Skeletal muscle satellite cell (primary cell): Measurements from ENCODE around the gene OR12D2. TPM values are rescaled to one million over a fixed set of nuclear protein-coding genes. Genes with fewer than 3 reads are reported as not detected.
"Not testable (repeated sequence)": the region's sequence is repeated elsewhere in the genome, so short reads cannot be mapped to it uniquely, and the experiment has no call there.

Experiments
- H3K27me3 ChIP-seq: 2 replicates; pipeline ENCODE4 v1.7.0; 2013; ENCODE audit warnings: low read length; ENCODE audit not compliant: control insufficient read depth, insufficient read depth
- H3K36me3 ChIP-seq: 2 replicates; pipeline ENCODE4 v1.7.0; 2013; ENCODE audit warnings: mild to moderate bottlenecking, control low read depth, low read length; ENCODE audit not compliant: insufficient read depth
- H3K4me1 ChIP-seq: 2 replicates; pipeline ENCODE4 v1.7.0; 2013; ENCODE audit warnings: low read length; ENCODE audit not compliant: control insufficient read depth, insufficient read depth
- H3K4me2 ChIP-seq: 2 replicates; pipeline ENCODE4 v1.7.0; 2013; ENCODE audit warnings: mild to moderate bottlenecking, low read length
- H3K4me3 ChIP-seq: 2 replicates; pipeline ENCODE4 v1.7.0; 2013; ENCODE audit warnings: low read length
- H3K9ac ChIP-seq: 2 replicates; pipeline ENCODE4 v1.7.0; 2013; ENCODE audit warnings: mild to moderate bottlenecking, low read depth, low read length, moderate library complexity
- H3K9me3 ChIP-seq: replicated peaks from 2 replicates; pipeline ENCODE4 v1.7.0; 2013; ENCODE audit warnings: mild to moderate bottlenecking, control low read depth, low read length
- total RNA-seq: library from RNA; depleted of rRNA; stranded (reverse); fragments of >200 nt; gene quantifications from 2 replicates; pipeline ENCODE4 v1.2.3, GENCODE V29; 2012; rRNA removed

Gene OR12D2, protein sequence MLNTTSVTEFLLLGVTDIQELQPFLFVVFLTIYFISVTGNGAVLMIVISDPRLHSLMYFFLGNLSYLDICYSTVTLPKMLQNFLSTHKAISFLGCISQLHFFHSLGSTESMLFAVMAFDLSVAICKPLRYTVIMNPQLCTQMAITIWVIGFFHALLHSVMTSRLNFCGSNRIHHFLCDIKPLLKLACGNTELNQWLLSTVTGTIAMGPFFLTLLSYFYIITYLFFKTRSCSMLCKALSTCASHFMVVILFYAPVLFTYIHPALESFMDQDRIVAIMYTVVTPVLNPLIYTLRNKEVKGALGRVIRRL
- not detected in 2 replicates for total RNA-seq

DNA sequence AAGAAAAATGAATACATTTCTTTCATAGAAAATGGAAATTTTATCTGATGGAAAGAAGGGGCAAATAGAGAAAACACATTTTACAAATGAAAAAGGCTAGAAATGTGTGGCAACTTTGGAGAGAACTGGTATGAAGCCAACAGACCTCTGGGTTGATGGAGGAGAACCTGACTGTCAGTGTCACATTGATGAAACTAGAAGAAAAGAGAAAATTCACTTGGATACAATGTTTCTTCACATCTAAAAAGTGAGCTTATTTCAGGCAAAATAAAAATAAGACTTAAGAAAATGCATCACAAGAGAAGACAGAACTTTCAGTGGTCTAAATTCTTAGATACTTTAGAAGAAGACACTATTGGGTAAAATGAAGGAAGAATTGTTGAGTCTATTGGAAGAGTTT, at the start of gene OR12D2:
Gene OR12D2, plus strand, starts transcription at position 301 of the 400 bp plus-strand sequence. CDS start 1,069 bp downstream, outside the sequence.
- Histone ChIP-seq H3K4me3 (no peak within 1 kb of the TSS), H3K4me1 (no peaks in the 10 kb centered on the region), H3K9ac (no peak within 1 kb of the TSS), H3K9me3 (no peaks in the 10 kb centered on the region), H3K4me2 (no peak within 1 kb of the TSS), H3K36me3 (no peaks in the 10 kb centered on the region), H3K27me3 (no peaks in the 10 kb centered on the region)

DNA sequence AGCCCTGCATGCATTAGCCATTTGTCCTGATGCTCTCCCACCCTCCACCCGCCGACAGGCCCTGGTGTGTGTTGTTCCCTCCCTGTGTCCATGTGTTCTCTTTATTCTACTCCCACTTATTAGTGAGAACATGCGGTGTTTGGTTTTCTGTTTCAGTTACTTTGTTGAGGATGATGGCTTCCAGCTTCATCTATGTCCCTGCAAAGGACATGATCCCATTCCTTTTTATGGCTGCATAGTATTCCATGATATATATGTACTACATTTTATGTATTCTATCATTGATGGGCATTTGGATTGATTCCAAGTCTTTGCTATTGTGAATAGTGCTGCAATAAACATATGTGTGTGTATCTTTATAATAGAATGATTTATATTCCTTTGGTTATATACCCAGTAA, 46.1 kb upstream of the OR12D2 start:
- H3K4me2 ChIP-seq, H3K9me3 ChIP-seq, H3K27me3 ChIP-seq, H3K36me3 ChIP-seq, H3K4me3 ChIP-seq, H3K4me1 ChIP-seq, H3K9ac ChIP-seq: not testable (repeated sequence)

DNA sequence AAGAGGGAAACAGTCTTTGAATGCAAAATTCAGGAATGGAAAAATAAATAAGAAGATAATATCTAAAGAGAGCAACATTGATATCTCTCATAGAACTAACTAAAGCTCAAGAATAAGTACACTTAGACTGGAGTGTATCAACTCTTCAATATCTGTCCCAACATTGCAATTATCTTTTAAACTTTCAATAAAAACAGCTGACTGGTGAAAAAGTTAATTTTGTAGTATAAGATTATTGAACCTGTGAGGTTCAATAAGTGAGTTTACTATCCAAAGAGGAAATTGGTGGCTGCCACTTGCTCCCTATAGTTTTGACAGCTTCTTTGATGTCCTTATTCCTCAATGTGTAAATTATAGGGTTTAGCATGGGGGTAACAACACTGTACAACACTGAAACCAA, 40.5 kb upstream of the OR12D2 start:
- Histone ChIP-seq H3K4me2 (no peak overlapping the region), H3K9me3 (no peaks in the 10 kb centered on the region), H3K4me3 (no peak overlapping the region), H3K27me3 (no peaks in the 10 kb centered on the region), H3K4me1 (no peaks in the 10 kb centered on the region), H3K36me3 (no peaks in the 10 kb centered on the region), H3K9ac (no peak overlapping the region)

DNA sequence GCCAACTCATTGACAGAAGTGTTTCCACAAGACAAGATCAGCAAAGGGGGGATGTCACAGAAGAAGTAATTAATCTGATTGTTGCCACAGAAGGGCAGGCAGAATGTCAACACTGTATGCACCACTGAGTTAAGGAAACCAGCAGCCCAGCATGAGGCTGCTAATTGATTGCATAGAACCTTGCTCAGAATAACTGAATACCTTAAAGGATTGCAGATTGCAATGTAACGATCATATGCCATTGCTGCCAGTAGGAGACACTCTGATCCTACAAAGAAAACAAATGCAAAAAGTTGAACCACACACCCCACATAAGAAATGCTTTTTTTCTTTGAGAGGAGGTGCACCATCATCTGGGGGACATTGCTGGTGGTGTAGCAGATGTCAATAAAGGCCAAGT, 39.8 kb upstream of the OR12D2 start:
- Histone ChIP-seq H3K9me3 (no peaks in the 10 kb centered on the region), H3K9ac (no peak overlapping the region), H3K27me3 (no peaks in the 10 kb centered on the region), H3K4me2 (no peak overlapping the region), H3K36me3 (no peaks in the 10 kb centered on the region), H3K4me1 (no peaks in the 10 kb centered on the region), H3K4me3 (no peak overlapping the region)

DNA sequence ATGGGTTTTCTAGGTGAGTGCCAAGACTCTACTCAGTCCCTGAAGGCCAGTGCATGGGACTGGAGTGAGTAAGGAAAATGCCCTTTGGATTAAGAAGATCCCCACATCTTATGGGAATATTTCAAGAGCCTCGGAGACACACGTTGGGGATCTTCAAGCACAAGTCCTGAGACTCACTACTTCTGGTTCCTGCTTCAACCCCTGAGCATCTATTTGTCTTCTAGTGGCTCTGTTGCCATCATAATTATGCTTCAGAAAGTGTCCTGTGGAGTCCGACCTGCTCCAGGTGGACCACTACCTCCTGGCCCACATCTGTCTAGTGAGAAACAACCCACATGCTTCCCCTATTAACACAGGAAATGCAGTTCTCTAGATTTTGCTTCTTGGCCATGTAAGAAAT, 26.7 kb upstream of the OR12D2 start, which contains the start of gene OR5V1:
Gene OR5V1, minus strand, starts transcription at position 101 of the 400 bp plus-strand sequence. CDS start 12,670 bp downstream, outside the sequence.
- no peaks in the 10 kb centered on the region for H3K27me3 ChIP-seq
- no peaks in the 10 kb centered on the region for H3K4me1 ChIP-seq
- H3K4me3 ChIP-seq = no peak within 1 kb of the TSS
- no peaks in the 10 kb centered on the region for H3K36me3 ChIP-seq
- no peak within 1 kb of the TSS for H3K9ac ChIP-seq
- H3K9me3 ChIP-seq = no peaks in the 10 kb centered on the region
- H3K4me2 ChIP-seq = no peak within 1 kb of the TSS

DNA sequence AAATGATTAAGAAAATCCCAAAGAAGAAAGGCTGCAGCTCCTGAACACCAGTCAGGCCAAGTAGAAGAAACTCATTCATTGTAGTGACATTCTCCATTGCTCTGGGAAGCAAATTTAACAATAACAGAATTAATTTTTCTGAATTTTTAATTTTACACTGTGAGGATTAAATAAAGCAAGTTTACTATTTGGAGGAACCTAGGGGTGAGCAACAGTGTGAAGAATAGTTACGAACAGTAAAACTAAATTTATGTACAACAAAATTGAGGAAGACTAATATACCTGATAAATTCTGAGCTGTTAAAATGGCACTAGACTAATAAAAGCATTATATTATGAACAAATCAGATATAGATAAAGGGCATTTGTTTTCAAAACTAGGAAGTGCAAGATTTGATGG, 20.2 kb upstream of the OR12D2 start, which contains the start of gene OR12D3:
Gene OR12D3, minus strand, starts transcription at position 101 of the 400 bp plus-strand sequence. Its CDS starts 4 bp downstream, at position 97.
- H3K4me3 ChIP-seq = no peak within 1 kb of the TSS
- no peak within 1 kb of the TSS for H3K9ac ChIP-seq
- no peaks in the 10 kb centered on the region for H3K27me3 ChIP-seq
- H3K36me3 ChIP-seq = no peaks in the 10 kb centered on the region
- no peaks in the 10 kb centered on the region for H3K4me1 ChIP-seq
- no peak within 1 kb of the TSS for H3K4me2 ChIP-seq
- H3K9me3 ChIP-seq = no peaks in the 10 kb centered on the region

DNA sequence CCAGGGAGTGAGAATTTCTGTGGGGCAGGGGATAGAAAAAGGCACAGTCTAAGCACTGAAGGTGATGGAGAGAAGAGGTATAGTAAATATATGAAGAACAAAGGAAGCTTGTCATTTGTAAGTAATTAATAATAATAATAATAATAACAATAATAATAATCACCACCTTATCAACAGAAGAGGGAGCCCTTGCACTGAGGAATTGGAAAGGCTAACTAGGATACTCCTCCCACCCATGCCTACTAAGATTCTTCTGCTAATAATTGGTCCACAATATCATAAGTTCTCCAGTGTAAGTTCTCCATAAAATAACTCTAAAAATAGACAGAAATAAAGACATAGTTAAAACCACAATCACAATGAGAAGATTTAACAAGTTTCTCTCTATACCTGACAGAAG, 19.4 kb upstream of the OR12D2 start:
- H3K9ac ChIP-seq = no peak overlapping the region
- no peaks in the 10 kb centered on the region for H3K9me3 ChIP-seq
- H3K4me3 ChIP-seq = no peak overlapping the region
- no peaks in the 10 kb centered on the region for H3K36me3 ChIP-seq
- H3K4me2 ChIP-seq = no peak overlapping the region
- H3K4me1 ChIP-seq = no peaks in the 10 kb centered on the region
- H3K27me3 ChIP-seq = no peaks in the 10 kb centered on the region

DNA sequence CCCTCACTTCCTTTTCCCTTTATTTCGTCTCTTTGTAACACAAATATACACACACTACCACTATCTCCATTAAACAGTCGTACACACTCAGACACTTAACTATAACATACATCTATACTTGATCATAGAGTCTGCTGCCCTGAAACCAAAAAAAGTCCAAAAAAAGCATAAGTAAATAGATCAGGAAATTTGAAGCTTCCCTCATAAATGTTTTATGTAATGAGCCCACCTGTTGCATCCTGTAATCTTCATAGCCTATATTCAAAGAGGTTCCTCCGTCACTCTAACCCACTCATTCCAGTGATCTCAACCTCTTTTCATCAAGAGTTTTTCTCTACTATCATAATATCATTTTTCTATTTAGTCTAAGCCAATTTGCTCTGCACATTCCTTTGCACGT, 6.9 kb upstream of the OR12D2 start:
- no peaks in the 10 kb centered on the region for H3K36me3 ChIP-seq
- H3K4me3 ChIP-seq = no peak overlapping the region
- H3K9me3 ChIP-seq = no peaks in the 10 kb centered on the region
- H3K9ac ChIP-seq = no peak overlapping the region
- no peaks in the 10 kb centered on the region for H3K27me3 ChIP-seq
- H3K4me2 ChIP-seq = no peak overlapping the region
- H3K4me1 ChIP-seq = no peaks in the 10 kb centered on the region

DNA sequence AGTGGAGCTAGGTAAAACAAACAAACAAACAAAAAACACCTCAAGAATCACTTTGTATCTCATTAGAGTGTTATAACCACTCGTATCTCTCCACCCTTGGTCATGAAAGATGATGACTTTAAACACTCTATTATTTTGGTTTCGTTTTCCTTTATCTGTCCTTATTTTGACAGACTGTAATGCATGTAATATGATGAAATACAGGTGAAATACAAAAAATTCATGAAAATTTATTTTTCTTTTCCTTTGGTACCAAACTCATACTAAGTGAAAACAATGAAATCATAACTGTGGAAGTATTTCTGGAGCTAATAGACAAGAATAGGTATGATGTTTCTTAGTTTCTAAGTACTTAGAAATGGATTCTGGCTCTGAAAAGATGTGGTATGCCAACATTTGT, 4.1 kb downstream of the OR12D2 start:
- no peaks in the 10 kb centered on the region for H3K36me3 ChIP-seq

DNA sequence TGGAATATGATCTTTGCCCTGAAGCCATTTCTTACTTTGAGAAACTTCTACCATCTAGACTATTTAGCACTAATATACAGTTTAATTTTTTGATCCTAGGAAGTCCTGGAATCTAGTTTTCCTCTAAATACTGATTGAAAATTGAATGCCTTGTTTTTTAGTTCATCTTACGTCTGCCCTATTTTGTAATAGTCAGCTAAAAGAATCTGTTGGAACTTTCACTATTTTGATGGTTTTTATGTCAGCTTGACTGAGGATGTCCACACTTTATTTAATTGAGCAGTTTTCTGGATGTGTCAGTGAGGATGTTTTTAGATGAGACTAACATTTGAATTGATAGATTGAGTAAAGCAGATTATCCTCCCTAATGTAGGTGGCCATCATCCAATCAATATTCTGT, 8.4 kb downstream of the OR12D2 start:
- no peak overlapping the region for H3K9ac ChIP-seq
- H3K4me3 ChIP-seq = no peak overlapping the region
- no peaks in the 10 kb centered on the region for H3K4me1 ChIP-seq
- no peaks in the 10 kb centered on the region for H3K27me3 ChIP-seq
- H3K36me3 ChIP-seq = no peaks in the 10 kb centered on the region
- no peaks in the 10 kb centered on the region for H3K9me3 ChIP-seq
- no peak overlapping the region for H3K4me2 ChIP-seq

More for the DNA sequence above, 4.1 kb downstream of the OR12D2 start:
- Histone ChIP-seq H3K27me3 (no peaks in the 10 kb centered on the region), H3K4me3 (no peak overlapping the region), H3K4me1 (no peaks in the 10 kb centered on the region), H3K4me2 (no peak overlapping the region), H3K9ac (no peak overlapping the region), H3K9me3 (no peaks in the 10 kb centered on the region)

DNA sequence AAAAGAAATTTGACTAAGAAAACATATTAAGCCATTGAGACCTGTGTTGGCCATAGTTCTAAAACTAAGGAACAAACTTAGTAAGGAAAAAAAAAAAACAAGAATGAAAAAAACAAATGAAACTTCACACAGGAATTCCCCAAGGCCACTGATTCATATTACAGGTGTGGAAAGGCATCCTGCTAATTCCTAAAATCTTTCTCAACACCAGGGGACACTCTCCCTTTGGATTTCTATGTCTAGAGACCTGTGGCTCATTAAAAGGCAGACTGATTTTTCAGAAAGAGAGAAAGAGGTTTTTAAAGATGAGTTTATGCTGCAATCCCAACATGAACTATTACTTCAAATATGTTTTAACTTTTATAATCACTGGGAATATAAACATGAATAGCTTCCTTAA, 19.2 kb downstream of the OR12D2 start, which contains the start of gene OR12D1:
Gene OR12D1, plus strand, starts transcription at position 341 of the 400 bp plus-strand sequence.
- no peak within 1 kb of the TSS for H3K4me2 ChIP-seq
- no peak within 1 kb of the TSS for H3K9ac ChIP-seq
- no peaks in the 10 kb centered on the region for H3K4me1 ChIP-seq
- no peak within 1 kb of the TSS for H3K4me3 ChIP-seq
- no peaks in the 10 kb centered on the region for H3K36me3 ChIP-seq
- H3K27me3 ChIP-seq = no peaks in the 10 kb centered on the region
- no peaks in the 10 kb centered on the region for H3K9me3 ChIP-seq

DNA sequence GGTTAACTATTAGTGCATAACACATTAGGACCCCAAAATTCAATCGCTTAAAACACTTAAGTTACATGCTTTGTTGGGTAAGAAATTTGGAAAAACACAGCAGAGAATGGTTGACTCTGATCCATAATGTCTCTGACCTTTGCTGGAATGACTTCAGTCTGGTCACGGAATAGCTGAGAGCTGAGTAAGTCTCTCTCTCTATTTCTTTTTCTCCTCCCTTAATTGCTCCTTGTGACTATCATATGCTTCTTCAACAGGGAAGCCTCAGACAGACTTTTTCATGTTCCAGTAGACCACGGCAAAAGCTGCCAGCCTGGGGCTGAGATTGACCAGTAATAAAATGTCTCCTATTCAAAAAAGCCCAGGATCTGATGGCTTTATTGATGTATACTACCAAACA, 24.1 kb downstream of the OR12D2 start:
- Histone ChIP-seq H3K9ac (no peak overlapping the region), H3K9me3 (no peaks in the 10 kb centered on the region), H3K4me1 (no peaks in the 10 kb centered on the region), H3K4me3 (no peak overlapping the region), H3K27me3 (no peaks in the 10 kb centered on the region), H3K4me2 (no peak overlapping the region), H3K36me3 (no peaks in the 10 kb centered on the region)
